Esophagus mucosa (tissue), 1 donor: ENCODE data around the gene KRT74. TPM values are rescaled to one million over a fixed set of nuclear protein-coding genes. Genes with fewer than 3 reads are reported as not detected.

Source experiments
- ATAC-seq: fragments of 200-7000 bp; cut with Tn5 transposase; one replicate; pipeline ENCODE4 v1.9.1; 2020
- total RNA-seq: library from RNA; stranded (reverse); gene quantifications from one replicate; pipeline ENCODE4 v1.2.4, GENCODE V29; 2023
- donor health status: DM: yes; HTN: yes; CAD: no.

KRT74 gene
- total RNA-seq, 1 donor from 2014 or later: 0.12 TPM

GRCh38 chr12:52568111-52568510, 5.5 kb downstream of the KRT74 start:
- no peak for ATAC-seq

- no peak for ATAC-seq
These were observed 6.8 kb downstream of the KRT74 start for GRCh38 chr12:52566847-52567291.

GRCh38 chr12:52564582-52564981, 9.1 kb downstream of the KRT74 start:
- ATAC-seq: no peak

- no peak for ATAC-seq
These were observed 11.7 kb downstream of the KRT74 start for GRCh38 chr12:52561880-52562449.

- no peak for ATAC-seq
These were observed 13.7 kb downstream of the KRT74 start for GRCh38 chr12:52559979-52560378.

- no peak for ATAC-seq
These were observed 14.7 kb downstream of the KRT74 start for GRCh38 chr12:52558781-52559445.

GRCh38 chr12:52557476-52557875, 16.2 kb downstream of the KRT74 start:
- no peak for ATAC-seq

GRCh38 chr12:52555577-52555976, 18.1 kb downstream of the KRT74 start:
- no peak for ATAC-seq

GRCh38 chr12:52552681-52553195, 20.9 kb downstream of the KRT74 start, which contains the start of gene KRT71:
Gene KRT71 (minus strand): TSS chr12:52553145. CDS start chr12:52553077, 68 bp downstream.
- ATAC-seq: no peak

- ATAC-seq: no peak
These were observed 21.6 kb downstream of the KRT74 start for GRCh38 chr12:52552055-52552454.

- no peak for ATAC-seq
These were observed 22.3 kb downstream of the KRT74 start for GRCh38 chr12:52551216-52551865.

GRCh38 chr12:52546126-52546525, 27.5 kb downstream of the KRT74 start:
- no peak for ATAC-seq

GRCh38 chr12:52543985-52544883, 29.4 kb downstream of the KRT74 start:
- ATAC-seq: peak; percentile 58

GRCh38 chr12:52542785-52543318, 30.8 kb downstream of the KRT74 start:
- no peak for ATAC-seq

- no peak for ATAC-seq
These were observed 31.5 kb downstream of the KRT74 start for GRCh38 chr12:52542157-52542556.

- no peak for ATAC-seq
These were observed 31.9 kb downstream of the KRT74 start for GRCh38 chr12:52541709-52542108.

- ATAC-seq: no peak
These were observed 33.1 kb downstream of the KRT74 start for GRCh38 chr12:52540531-52540930.

GRCh38 chr12:52539821-52540173, 33.8 kb downstream of the KRT74 start:
- no peak for ATAC-seq

- ATAC-seq: no peak
These were observed 34.4 kb downstream of the KRT74 start for GRCh38 chr12:52539083-52539820.

GRCh38 chr12:52537101-52537500, 36.5 kb downstream of the KRT74 start:
- ATAC-seq: peak; percentile 6

GRCh38 chr12:52535574-52535973, 38.1 kb downstream of the KRT74 start:
- ATAC-seq: no peak

- ATAC-seq: no peak
These were observed 39.2 kb downstream of the KRT74 start for GRCh38 chr12:52534482-52534881.
